Globus pallidus (tissue), 1 donor: ENCODE results near the gene CYTH1.
"Not testable (repeated sequence)": the region's sequence is repeated elsewhere in the genome, so short reads cannot be mapped to it uniquely, and the experiment has no call there.

Experiments
- DNase-seq: peaks from one replicate; pipeline ENCODE4 v3.0.0-alpha.2; 2015; ENCODE audit warnings: low spot score

The CYTH1 gene

DNA sequence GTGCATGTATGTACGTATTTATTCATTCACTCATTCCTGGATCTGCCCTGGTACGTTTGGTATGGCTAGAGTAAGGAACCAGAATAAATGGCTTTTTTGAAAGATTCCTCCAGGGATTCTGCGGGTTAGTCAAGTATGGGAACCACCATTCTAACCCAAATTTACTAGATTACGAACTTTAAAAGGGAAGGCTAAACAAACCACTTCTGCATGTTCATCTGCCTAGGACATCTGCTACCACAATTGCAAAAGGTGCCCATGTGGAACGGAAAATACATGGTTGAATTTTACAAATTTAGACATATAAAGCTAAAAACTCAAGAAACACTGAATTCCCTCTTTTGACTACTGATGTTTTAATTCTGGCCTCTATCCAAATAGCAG lies 22.1 kb downstream of the CYTH1 start:
- DNase-seq = no peak

DNA sequence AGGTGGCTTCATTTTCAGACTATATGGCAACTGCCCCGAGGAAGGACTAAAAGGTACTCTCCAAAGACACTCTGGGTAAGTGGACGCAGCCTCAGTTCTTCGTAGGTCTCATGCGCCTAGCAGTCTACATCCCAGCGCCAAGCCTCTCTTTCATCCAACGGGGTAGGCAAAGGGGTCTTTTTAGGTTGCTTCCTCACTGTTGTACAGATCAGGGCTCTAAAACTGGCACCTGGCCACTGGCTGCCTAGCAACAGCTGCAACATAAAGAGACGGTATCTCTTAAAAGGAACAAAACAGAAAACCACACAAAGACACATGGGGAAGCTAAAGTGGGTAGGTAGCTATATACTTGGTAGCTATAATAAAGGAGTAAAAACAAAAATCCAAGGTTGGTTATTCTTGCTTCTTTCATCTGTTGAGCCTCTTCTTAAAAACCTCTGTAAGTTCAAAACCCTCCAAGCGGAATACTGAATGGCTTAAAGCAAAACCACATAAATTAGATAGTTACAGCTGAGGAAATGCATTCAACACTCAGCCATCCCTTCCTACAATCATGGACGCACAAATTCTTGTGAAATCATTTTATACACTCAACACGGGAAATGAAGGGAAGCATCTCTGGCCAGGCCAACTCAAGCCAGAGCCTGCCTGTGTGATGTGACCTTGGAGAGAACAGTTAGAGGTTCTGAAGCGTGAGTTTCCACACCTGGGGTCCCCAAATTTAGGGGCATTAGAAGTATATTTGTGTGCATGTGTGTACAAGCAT lies 22.7 kb downstream of the CYTH1 start:
- DNase-seq = no peak

DNA sequence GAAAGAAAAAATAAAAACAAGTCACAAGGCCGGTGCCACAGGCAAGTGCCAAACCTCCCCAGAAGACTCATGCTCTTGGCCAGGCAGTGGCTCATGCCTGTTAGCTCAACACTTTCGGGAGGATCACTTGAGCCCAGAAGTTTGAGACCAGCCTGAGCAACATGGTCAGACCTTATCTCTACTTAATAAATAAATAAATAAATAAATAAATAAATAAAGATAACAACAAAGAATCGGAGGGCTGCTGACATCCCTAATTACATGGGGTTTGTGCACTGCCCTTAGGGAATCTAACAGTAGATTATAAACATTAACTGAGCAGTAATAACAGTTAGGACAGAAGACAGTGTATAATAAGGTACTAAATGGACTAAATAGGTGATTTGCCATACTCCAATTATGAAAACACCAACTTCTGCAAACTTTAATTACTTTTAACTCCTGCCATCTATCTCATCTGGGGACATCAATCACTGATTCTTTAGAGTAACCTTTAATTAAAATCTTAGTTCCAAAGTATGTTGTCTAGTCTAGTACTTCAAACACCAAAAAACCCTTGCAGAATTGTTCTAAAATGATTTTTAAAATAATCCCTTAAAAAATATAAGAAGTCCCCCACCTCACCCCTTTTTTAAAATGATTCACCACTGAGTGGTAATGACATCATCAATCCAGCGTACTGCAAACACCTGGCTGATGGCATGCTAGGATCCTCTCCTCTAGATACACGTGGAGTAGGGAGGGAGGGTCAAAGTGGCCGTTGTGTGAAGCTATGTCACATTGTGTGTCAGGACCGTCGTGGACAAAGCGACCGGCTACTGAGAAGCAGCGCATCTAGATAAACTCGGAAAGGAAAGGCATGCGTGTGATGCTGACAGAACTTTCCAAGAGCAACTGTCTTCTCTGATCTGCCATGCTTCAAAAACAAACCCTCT lies 28.5 kb downstream of the CYTH1 start:
- no peak for DNase-seq

DNA sequence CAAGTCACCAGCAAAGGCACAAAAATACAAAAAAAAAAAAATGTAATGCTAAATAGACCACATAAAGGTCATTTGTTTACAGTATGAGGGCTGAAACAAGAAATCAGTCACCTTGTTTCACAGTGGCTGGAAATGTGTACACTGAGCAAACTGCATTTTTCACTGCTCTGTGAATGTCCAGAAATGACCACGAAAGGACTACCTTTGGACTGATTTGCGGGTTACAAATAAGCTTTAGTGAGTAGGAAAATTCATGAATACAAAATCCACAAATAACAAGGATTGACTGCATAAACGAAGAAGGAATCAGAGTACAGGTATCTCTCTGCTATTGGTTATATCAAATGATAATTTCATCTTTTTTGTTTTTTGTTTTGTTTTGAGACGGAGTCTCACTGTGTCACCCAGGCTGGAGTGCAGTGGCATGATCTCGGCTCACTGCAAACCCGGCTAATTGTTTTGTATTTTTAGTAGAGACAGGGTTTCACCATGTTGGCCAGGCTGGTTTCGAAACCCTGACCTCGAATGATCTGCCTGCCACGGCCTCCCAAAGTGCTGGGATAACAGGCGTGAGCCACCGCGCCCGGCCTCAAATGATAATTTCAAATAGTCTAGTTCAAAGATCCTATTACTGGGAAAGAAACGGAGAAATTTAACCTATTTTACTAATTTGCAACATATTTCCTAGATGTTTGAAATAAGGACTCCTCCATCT lies 30.5 kb downstream of the CYTH1 start:
- DNase-seq = no peak

DNA sequence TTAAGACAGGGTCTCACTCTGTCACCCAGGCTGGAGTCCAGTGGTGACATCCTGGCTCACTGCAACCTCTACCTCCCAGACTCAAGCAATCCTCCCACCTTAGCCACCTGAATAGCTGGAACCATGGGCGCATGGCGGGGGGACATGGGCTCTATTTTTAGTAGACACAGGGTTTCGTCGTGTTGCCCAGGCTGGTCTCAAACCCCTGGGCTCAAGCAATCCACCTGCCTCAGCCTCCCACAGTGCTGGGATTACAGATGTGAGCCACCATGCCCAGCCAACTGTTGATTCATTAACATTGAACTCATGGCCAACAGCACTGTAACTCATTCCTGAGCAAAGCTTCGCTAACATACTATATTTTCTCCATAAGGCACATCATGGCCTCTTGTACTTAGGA lies 31.1 kb downstream of the CYTH1 start:
- DNase-seq = not testable (repeated sequence)

DNA sequence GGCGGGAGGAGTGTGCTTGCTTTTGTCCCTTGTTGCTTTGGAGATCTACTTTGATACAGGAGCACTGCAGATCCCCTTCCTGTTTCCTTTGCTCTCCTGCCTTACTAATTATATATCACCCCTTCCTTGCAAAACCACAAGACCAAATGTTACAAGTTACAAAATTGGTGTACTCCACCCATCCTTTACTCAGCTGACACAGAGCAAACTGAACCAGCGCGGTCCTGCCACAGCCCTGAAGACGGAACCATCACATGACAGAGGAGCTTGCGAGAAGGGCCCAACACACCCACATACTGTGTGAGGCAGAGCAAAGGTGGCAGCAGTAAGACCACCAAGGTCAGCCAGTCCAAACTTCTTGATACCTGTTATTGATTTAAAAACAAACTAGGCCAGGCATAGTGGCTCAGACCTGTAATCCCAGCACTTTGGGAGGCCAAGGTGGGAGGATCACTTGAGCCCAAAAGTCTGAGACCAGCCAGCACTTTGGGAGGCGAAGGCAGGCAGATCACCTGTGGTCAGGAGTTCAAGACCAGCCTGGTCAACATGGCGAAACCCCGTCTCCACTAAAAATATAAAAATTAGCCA lies 33.2 kb downstream of the CYTH1 start:
- DNase-seq = no peak

DNA sequence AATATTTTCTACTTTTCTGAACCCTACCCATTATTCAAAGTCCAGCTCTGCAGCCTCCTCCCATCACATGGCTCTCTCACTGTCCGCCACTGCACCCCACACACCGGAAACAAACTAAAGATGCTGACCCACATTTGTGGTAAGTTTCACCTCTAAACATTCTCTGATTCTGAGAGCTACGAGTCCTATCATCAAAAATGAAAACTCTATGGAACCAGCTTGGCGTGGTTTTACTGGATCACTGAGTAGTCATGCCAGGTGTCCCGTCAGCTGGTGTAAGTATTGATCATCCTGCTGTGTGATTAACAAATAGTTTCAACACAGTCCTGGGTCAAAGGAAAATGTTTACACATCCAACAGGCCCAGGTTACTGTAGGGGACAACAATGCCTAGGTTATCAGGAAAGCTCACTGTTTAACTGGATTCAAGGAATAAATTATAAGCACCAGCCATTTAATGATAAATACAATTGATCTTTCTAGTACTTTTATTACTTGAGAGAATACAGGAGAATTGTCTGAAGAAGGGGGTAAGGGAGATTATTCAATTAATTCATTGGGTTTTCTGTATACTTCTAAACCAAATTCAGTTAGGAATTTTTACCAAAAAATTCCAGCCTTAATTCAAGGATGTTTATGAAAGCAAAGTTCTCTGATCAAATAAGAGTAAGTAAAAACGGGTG lies 33.9 kb downstream of the CYTH1 start:
- DNase-seq = no peak

DNA sequence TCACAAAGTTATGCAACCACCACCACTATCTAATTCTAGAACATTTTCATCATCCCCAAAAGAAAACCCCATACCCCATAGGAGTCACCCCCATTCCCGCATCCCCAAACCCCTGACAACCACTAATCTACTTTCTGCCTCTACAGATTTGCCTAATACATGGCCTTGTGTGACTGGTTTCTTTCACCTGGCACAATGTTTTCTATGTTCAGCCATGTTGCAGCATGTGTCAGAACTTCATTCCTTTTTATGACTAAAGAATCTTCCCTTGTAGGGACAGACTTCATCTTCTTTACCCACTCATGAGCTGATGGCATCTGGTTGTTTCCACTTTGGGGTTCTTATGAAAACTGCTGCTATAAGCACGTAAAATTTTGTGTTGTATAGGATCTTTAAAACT lies 34.6 kb downstream of the CYTH1 start:
- DNase-seq = no peak

DNA sequence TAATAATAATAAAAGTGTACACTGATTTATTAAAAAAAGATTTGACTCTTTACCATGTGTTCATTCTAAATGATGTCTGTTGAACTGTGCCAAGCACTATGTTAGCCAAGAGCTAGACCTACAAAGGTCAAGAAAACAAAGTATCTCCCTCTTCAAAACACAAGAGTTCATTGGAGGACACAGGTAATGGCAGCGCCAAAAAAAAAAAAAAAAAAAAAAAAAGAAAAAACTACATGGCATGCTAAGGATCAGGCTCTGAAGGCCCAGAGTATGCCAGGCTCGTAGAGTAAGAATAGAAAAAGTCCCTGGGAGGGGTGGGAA lies 35.2 kb downstream of the CYTH1 start:
- DNase-seq = no peak

DNA sequence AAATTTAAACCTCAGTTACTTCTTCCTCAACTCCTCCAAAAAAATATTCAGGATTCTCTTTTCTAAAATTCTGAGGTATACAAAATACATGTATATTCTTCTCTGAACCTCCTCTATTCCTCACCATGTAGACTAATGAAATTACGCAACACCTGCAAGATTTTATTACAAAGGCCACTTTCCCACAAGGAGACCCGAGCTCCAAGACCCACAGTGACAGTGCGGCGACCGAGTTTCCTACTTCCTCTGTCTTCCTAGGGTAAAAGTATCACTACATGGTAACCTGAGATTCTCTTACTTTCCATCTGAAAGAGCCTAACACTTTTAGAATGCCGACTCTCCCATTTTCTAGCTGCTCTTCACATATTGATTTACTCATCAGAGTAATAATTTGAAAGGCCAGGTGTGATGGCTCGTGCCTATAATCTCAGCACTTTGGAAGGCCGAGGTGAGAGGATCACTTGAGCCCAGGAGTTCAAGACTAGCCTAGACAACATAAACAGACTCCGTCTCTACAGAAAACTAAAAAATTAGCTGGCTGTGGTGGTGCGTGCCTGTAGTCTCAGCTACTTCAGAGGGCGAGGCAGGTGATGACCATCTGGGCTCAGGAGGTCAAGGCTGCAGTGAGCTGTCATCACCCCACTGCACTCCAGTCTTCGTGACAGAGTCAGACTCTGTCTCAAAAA lies 35.7 kb downstream of the CYTH1 start:
- no peak for DNase-seq

DNA sequence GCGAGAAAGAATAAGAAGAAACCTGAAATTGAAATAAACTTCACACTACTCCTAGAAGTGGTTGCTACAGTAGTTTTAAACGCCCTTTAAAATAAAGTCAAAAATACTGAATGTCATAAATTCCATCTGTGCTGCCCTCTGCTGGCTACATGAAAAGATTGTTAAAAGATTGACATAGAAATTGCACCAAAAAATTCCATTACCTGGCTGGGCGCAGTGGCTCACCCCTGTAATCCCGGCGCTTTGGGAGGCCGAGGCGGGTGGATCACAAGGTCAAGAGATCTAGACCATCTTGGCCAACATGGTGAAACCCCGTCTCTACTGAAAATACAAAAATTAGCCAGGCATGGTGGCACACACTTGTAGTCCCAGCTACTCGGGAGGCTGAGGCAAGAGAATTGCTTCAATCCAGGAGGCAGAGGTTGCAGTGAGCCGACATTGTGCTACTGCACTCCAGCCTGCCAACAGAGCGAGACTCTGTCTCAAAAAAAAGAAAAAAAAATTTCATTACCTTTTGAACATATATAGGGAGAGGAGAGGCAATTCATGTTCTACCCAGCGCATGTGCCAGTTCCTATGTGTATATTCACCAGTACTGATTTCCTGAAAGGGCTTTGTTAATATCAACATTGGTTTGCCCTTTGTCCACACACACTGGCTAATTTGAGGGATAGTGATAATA lies 36.5 kb downstream of the CYTH1 start:
- DNase-seq = peak; percentile 61

DNA sequence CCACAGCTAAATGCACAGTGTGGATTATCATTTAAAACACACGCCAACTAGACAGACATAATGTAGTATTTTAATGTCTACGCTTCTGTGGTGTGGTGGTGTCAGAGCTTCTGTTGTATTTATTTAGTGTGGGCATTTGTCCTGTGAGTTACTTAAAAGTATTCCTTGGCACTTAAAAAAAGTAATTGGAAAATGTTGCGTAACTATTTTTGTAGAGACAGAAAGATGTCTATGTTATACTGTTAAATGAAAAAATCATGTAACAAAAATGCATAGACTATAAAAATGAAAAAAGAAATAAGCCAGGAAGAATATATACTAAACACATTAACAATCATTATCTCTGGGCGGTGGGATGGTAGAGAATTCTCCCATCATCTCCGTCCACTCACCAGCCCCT lies 39.2 kb downstream of the CYTH1 start:
- DNase-seq = no peak

DNA sequence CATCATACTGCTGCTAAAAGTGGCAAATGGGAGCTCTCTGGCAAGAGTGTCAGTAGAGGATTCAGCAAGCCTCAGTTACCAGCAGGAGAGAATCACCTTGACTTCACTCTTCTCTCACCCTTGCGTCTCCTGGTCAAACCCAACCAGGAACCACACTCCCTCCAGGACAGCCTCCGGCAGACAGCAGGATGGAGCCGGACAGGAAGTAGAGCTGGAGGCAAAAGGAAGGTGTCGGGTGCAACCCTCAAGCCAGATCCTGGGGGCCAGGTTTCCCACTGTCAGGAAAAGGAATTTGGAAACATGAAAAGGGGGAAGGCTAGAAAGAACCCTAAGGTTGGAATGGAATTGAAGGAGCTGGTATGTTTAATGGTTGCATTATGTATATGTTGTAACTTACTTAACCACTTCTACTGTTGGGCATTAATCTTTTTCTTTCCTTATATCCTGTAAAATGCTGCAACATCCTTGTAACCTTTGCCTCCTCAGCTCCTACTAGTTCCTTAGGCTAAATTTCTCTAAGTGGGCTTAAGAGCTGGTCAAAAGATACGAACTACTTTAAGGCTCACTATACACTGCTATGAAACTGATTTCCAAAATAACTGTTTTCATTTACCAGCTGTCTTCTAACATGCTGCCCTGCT lies 40.3 kb downstream of the CYTH1 start:
- no peak for DNase-seq

DNA sequence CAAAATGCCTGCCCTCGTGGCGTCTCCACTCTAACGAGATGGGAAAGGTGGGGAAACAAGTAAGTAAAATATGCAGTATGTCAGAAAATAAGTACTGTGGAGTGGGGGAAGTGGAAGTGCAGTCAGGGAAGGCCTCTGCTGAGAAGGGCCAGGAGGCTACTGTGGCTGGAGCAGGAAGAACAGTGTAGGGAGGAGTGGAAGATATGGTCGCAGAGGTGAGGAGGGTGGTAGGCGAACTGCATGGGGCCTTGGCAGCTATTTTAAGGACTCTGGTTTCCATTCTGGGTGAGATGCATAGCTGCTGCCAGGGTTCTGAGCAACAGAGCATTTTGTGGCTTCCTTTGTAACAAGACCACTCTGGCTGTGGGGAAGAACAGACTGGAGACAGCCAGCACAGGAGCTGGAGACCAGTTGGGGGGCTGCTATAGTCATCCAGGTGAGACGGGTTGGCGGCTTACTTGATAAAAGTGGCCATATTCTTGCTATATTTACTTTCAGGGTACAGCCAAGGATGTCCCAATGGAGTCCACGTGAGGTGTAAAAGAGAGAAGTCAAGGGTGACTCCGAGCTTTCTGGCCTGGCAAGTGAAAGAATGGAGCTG lies 42.6 kb downstream of the CYTH1 start:
- DNase-seq = no peak

DNA sequence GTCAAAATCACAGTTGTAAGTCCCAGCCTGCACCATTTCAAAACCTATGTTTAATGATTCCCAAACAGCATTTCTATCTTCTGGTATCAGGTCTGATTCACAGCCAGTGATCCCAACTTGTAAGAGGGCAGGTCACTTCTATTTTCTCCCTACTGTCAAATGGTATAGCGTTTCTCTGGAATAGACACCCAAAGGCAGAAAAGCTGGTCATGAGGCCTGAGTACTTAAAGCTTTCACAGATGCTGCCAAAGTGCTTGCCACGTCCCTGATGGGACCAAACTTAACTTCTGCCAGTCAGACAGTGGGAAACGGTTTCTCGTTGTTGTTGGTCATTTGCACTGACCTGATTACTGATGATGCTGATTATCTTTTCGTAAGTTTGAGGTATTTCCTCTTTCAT lies 43.4 kb downstream of the CYTH1 start:
- DNase-seq = no peak

DNA sequence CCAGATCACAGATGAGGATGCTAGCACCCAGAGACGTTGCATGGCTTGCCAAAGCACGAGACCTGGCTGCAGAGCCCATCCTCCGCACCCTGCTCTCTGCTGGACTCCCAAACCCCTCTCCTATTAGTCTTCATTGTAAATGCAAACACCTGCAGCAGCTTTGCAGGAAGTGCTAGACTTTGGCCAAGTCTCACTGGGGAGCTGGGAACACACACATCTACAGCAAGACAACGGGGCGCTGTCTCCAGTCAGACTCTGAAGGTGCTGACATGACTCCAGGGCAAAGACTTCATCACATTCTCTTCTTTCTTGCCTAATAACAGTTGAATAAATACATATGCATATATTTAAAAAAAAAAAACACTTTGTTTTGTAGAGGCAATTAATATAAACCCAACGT lies 43.8 kb downstream of the CYTH1 start:
- DNase-seq = no peak

DNA sequence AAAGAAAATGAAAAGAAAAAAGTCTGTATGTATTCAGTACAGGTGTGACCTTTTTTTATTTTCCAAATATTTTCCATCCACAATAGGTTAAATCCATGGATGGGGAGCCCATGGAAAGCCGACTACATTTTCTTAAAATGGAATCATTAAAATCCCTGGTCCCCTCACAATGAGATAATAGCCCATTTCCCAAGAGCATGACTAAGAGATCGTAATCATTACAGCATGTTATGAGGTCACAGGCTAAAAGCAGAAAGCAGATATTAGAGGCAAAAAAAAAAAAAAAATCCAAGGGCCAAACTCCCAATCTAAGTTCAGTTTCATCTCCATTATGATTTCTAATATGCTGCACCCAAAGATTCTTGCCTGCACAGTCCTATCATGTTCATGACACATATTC lies 44.7 kb downstream of the CYTH1 start:
- no peak for DNase-seq

DNA sequence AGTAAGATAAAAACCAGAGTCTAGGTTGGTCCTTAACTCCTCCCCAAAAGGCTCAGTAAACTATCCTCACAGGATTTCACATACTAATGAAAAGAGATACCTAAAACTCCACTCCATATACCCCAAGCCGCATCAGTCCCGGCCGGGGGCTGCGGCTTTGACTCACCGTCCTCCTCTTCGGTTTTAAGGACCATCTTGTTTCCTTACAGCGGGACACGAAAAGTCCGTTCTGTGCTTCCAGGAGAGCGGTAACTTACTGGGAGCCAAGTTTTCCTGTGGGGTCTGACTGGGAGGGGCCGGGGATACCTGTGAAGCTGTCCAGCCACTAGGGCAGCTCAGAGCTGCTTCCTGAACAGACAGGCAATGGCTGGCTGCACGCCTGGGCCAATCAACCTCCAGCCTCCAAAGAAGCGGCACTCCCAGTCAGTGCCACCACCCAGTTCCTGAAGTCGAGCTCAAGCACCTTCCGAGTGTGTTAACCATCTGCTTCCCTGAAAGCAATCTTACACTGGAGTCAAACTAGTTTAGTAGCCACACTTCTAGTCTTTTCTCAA lies 45.5 kb downstream of the CYTH1 start:
- DNase-seq = no peak

DNA sequence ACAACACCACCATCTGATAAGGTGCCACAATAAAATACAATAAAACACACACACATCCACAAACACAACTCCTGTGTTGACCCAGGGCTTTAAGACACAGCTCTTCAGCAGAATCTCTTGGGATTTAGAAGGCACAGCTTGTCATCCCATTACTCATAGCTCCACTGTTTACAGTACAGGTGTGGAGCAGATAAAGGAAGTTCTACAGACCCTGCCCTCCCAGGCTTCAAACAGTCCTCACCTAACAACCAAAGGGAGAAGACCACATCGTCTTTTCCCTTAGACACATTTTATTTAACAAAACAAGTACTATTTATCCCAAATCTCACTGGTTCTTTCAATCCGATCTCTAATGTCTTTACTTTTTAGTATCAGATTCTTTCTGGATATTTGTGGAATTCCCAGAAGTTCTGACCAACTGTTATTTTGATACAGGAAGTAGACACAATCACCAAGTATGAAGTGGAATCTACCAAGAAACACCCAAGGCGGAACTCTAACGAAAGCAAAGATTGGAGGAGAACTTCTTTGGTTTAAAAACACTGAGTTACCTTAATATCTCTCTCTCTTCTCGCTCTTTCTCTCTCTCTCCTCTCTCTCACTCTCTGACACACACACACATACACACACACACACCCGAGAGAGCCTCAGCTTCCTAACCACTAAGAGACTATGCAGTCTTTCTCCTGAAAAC lies 46.1 kb downstream of the CYTH1 start:
- DNase-seq = no peak
